CD1c-positive myeloid dendritic cell (primary cell): ENCODE measurements around the gene HMCN1.
"Not testable (repeated sequence)": the region's sequence is repeated elsewhere in the genome, so short reads cannot be mapped to it uniquely, and the experiment has no call there.

Experiments used
- DNase-seq: peaks from one replicate; pipeline ENCODE4 v3.0.0-alpha.2; 2016; ENCODE audit errors: extremely low spot score

Gene HMCN1

GRCh38 chr1:186202271-186202764 is 468.1 kb downstream of the HMCN1 start:
- no peak for DNase-seq

- no peak for DNase-seq
Observed at GRCh38 chr1:186202776-186203175, 468.6 kb downstream of the HMCN1 start.

DNA sequence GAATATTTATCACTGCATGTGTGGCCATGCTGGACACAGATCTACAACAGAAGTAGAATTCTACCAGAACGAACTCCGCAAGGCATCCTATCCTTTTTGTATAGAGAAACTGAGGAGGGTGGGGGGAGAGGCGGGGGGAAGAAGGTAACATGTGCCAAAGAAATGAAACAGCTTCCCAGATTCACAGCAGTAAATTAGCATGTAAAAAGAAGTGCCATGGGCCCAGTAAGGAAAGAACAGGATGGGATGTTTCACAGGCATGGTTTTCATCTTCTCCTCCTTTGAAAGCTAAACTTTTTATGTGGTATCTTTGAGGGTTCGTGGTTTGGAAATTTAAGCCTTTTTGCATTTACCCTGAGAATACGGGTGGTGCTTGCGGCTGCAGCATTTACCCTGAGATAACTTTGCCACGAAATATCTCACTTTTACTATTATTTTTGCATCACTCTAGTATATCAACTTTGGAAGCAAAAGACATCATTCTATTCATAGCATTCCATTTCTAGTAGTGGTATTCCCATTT is 471.9 kb downstream of the HMCN1 start:
- no peak for DNase-seq

- no peak for DNase-seq
Observed at GRCh38 chr1:186207391-186208085, 473.3 kb downstream of the HMCN1 start.

- DNase-seq = no peak
Observed at GRCh38 chr1:186208405-186209129, 474.4 kb downstream of the HMCN1 start.

- DNase-seq = no peak
Observed at GRCh38 chr1:186210258-186210657, 476.1 kb downstream of the HMCN1 start.

DNA sequence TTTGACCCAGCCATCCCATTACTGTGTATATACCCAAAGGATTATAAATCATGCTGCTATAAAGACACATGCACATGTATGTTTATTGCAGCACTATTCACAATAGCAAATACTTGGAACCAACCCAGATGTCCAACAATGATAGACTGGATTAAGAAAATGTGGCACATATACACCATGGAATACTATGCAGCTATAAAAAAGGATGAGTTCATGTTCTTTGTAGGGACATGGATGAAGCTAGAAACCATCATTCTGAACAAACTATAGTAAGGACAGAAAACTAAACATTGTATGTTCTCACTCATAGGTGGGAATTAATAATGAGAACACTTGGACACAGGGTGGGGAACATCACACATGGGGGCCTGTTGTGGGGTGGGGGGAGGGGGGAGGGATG is 477.4 kb downstream of the HMCN1 start:
- DNase-seq = not testable (repeated sequence)

- DNase-seq = peak; percentile 44
Observed at GRCh38 chr1:186212568-186213224, 478.5 kb downstream of the HMCN1 start.

GRCh38 chr1:186213225-186213607 is 479.0 kb downstream of the HMCN1 start:
- DNase-seq = no peak

GRCh38 chr1:186214791-186215190 is 480.6 kb downstream of the HMCN1 start:
- DNase-seq = no peak

- no peak for DNase-seq
Observed at GRCh38 chr1:186215636-186216035, 481.4 kb downstream of the HMCN1 start.

GRCh38 chr1:186218654-186219352 is 484.6 kb downstream of the HMCN1 start:
- peak; percentile 16 for DNase-seq

- DNase-seq = no peak
Observed at GRCh38 chr1:186220067-186220466, 485.9 kb downstream of the HMCN1 start.

DNA sequence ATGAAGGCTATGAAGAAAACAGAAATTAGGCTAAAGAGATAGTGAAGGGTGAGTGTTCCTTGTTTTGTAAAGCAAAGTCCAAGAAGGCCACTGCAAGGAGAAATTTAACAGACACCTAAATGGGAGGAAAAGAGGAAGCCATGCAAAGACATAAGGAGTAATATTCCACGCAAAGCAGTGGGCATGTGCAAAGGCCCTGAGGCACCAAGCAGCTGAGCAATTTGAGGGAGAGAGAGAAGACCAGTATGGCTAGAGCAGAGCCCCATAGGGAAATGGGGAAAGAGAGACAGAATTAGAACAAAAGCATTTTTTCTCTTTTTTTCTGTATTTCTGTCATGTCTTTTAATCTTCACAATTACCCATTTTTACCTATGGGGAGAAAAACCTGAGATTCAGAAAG is 486.7 kb downstream of the HMCN1 start:
- no peak for DNase-seq

DNA sequence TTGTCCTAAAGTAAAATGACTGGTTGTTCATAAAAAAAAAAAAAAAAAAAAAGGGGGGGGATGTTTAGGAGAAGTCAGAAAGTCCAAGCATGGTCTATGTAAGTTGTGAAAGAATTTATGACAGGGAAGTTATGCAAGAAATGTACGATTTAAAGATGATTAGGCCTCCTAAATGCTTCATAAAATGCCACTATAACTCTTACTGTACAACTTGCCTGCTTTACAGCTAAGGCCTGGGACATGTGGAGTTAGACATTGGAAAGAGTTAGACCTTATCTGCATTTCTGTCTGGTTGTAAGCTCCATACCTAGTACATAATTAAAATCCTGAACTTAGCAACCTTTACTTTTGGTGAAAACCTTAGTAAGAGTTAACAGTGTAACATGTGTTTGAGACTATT is 490.9 kb downstream of the HMCN1 start:
- DNase-seq = no peak

- no peak for DNase-seq
Observed at GRCh38 chr1:186228749-186229148, 494.6 kb downstream of the HMCN1 start.

- DNase-seq = no peak
Observed at GRCh38 chr1:186231861-186232436, 497.8 kb downstream of the HMCN1 start.

DNA sequence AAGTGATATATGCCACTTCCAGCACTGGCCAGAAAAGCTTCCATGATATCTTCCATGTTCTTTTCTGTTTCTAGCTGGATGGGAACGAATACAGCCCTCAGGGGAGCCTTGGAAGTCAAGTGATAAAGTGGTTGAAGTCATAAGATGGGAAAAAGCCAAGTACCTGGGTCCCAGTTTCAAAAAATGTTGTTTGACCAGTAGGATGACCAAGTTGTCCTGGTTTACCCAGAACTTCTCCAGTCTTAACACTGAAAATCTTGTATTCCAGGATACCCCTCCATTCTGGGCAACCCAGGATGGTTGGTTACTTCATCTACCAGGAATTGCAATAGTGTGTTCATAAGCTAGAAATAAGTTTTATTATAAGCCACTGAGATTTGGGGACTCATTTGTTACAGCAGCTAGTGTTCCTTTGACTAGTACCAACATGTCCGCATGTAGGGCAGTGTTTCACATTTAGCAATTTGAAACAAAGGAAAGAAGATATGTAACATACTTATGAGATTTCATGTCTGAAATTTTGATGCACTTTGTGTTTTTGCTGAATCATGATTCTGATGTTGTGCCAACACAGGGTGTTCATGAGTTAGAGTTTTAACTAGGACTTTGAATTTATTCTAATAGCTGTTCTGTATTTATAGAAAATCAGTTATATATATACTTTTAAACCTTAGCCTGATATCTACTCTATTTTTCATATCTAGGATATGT is 500.9 kb downstream of the HMCN1 start:
- no peak for DNase-seq

GRCh38 chr1:186235696-186236095 is 501.5 kb downstream of the HMCN1 start:
- DNase-seq = no peak

DNA sequence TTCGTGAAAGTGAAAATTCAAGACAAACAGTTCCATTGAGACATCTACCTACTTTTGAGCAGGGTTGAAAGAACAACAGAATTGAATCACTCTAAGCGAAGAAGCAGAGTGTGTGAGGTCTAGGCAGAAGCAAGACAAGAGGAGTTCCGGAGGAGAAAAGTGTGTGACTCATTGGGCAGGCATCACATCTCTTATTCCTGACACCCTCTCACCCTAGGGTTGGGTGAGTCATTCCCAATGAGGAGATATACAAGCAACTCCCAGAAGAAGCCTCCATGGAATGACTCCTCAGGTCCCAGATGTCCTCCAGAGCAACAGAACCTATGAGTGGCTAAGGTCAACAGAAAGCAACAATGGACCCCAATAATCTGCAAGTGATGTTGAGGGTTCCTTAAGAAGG is 502.7 kb downstream of the HMCN1 start:
- no peak for DNase-seq

GRCh38 chr1:186239171-186239570 is 505.0 kb downstream of the HMCN1 start:
- DNase-seq = no peak
